GM12875 (cell line): ENCODE results near the gene MCM7.

Experiments
- H3K4me3 ChIP-seq: one replicate; pipeline ENCODE4 v1.5.1; 2011; ENCODE audit warnings: low read depth, low read length, control low read depth
- CTCF ChIP-seq: IDR thresholded peaks from 2 replicates; pipeline ENCODE4 v1.5.1; 2011; ENCODE audit warnings: low read depth, mild to moderate bottlenecking, control low read depth, inconsistent platforms, low read length, moderate library complexity, borderline replicate concordance; ENCODE audit not compliant: insufficient read depth

MCM7 gene

DNA sequence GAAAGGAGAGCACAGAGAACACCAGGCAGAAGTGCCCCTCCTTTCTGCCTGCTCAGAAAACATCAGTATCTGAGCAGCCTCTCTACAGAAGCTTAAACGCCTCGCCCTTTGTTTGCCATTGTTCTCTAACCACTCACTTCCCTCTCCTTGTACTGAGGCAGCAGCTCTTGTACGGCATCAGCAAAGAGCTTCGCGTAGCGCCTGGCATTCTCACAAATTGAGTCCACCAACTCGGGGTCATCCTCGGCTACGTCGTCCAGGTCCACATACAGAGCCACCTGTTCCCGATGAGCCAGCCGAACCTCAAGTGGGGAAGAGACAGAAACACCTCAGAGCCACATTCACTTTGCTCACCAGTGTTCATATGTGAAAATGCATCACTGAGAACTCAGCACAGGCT is 1.7 kb downstream of the MCM7 start:
- peak overlapping the region; percentile 82 for H3K4me3 ChIP-seq
- no peak for TF ChIP-seq CTCF

GRCh38 chr7:100098913-100099312 is 2.3 kb downstream of the MCM7 start:
- H3K4me3 ChIP-seq, result no peak overlapping the region
- no peak for TF ChIP-seq CTCF

DNA sequence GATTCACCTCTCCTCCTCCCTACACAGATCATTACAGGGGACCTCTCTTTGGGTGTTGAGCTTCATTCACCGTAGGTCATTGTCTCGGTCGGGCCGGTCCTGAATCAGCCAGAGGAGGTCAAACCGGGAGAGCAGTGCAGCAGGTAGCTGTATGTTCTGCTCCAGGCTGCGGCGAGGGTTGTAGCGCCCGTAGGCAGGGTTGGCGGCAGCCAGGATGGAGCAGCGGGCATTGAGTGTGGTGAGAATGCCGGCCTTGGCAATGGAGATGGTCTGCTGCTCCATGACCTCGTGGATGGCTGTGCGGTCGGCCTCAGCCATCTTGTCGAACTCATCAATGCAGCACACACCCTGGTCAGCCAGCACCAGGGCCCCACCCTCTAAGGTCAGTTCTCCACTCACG is 5.5 kb downstream of the MCM7 start:
- no peak for TF ChIP-seq CTCF
- no peak overlapping the region for H3K4me3 ChIP-seq

- TF ChIP-seq CTCF, result no peak
- no peak overlapping the region for H3K4me3 ChIP-seq
These were observed 5.9 kb downstream of the MCM7 start for GRCh38 chr7:100095289-100095688.

GRCh38 chr7:100093925-100094486 is 7.2 kb downstream of the MCM7 start:
- no peak overlapping the region for H3K4me3 ChIP-seq
- no peak for TF ChIP-seq CTCF

DNA sequence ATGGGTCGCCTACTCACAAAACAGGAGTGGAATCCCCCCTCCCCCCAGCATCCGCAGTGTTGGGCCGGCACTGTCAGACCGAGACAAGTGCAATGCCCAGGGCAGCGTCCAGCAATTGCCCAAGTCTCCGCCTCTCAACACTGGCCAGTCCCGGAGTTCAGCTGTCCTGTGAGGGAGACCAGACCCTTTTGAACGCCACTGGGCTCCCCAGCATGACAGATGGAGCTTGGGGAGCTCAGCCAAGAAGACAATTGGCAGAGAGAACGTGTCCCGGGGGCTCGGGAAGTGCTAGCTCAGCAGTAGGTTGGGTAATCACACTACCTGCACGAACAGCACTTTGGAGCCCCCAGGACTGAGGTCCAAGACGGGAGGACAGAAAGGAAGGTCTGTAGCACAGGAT is 7.7 kb downstream of the MCM7 start:
- no peak for TF ChIP-seq CTCF
- H3K4me3 ChIP-seq, result no peak overlapping the region

DNA sequence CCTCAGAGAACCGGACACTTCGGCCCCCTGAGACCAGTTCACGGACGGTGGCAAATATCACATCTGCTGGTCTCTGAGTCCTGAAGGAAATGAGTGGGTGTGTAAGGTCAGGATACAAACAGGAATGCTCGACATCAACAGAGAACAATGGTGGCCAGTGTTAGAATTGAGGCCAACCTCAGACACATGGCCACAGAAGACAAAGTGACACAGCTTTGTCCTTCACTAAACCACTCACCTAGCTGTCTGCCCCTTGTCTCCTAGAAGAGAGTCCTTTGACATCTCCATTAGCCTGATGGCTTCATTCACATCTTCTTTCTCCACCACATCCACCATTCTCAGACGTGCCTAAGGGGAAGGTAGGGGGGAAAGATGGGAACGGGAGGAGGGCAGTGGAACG is 8.1 kb downstream of the MCM7 start:
- H3K4me3 ChIP-seq, result no peak overlapping the region
- TF ChIP-seq CTCF, result no peak
